Activated naive CD4-positive, alpha-beta T cell treated with anti-CD3 and anti-CD28 coated beads, Interleukin-2, amount 50 U/mL, for 24 hours (primary cell): ENCODE results near the gene EXOC4.

ENCODE experiments used
- H3K27ac Mint-ChIP-seq: one replicate; pipeline ENCODE4 v1.8.0; 2021; ENCODE audit warnings: mild to moderate bottlenecking, mixed read lengths
- H3K27me3 Mint-ChIP-seq: one replicate; pipeline ENCODE4 v1.8.0; 2021; ENCODE audit warnings: mixed read lengths
- H3K36me3 Mint-ChIP-seq: one replicate; pipeline ENCODE4 v1.8.0; 2021; ENCODE audit warnings: mixed read lengths
- H3K4me1 Mint-ChIP-seq: one replicate; pipeline ENCODE4 v1.8.0; 2021; ENCODE audit warnings: mixed read lengths
- H3K4me3 Mint-ChIP-seq: one replicate; pipeline ENCODE4 v1.8.0; 2021; ENCODE audit warnings: mild to moderate bottlenecking, mixed read lengths
- H3K9me3 Mint-ChIP-seq: one replicate; pipeline ENCODE4 v1.8.0; 2021; ENCODE audit warnings: mixed read lengths

The EXOC4 gene

DNA sequence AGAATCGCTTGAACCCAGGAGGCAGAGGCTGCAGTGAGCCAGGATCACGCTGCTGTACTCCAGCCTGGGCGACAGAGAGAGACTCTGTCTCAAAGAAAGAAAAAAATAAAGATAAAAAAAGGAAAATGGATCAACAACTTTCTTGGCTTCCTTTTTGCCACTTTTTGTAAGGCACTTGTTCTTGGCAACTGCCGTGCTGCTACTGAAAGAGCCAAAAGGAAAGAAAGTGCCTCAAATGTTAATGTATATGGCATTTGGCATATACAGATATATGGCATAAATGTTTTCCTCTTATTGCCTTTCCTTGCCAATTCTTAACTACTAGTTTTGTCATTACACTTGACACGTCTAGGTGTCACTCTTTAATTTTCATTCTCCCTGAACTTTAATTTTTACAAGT, 480.5 kb downstream of the EXOC4 start:
- H3K4me1 Mint-ChIP-seq: peaks cover 3% of the 10 kb centered on the region
- H3K9me3 Mint-ChIP-seq: peaks cover 5% of the 10 kb centered on the region
- peaks cover 21% of the 10 kb centered on the region for H3K36me3 Mint-ChIP-seq
- no peak overlapping the region for H3K27ac Mint-ChIP-seq
- H3K4me3 Mint-ChIP-seq: no peak overlapping the region
- no peaks in the 10 kb centered on the region for H3K27me3 Mint-ChIP-seq

GRCh38 chr7:133735222-133735621, 482.3 kb downstream of the EXOC4 start:
- peaks cover 3% of the 10 kb centered on the region for H3K4me1 Mint-ChIP-seq
- peaks cover 19% of the 10 kb centered on the region for H3K36me3 Mint-ChIP-seq
- no peaks in the 10 kb centered on the region for H3K27me3 Mint-ChIP-seq
- H3K9me3 Mint-ChIP-seq: peaks cover 5% of the 10 kb centered on the region
- H3K4me3 Mint-ChIP-seq: no peak overlapping the region
- H3K27ac Mint-ChIP-seq: no peak overlapping the region

DNA sequence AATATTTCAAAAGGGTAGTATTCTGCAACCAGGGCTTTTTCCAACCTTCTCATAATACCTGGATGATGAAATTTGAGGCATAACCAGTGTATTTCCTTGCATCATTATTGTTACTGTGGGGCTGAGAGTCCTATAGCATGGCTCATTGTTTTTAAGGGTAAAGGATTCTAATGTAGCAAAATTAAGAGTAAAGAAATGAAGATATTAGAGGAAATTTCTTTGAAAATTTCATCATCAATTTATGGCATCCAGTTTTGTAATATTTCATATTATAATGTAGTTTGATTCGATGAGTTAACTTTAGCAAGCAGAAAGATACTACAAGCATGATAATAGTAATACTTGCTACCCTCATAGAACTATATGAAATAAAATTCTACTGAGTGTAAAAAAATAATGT, 486.9 kb downstream of the EXOC4 start:
- H3K4me3 Mint-ChIP-seq: no peak overlapping the region
- H3K27ac Mint-ChIP-seq: no peak overlapping the region
- peaks cover 9% of the 10 kb centered on the region for H3K36me3 Mint-ChIP-seq
- no peaks in the 10 kb centered on the region for H3K27me3 Mint-ChIP-seq
- peaks cover 3% of the 10 kb centered on the region for H3K4me1 Mint-ChIP-seq
- H3K9me3 Mint-ChIP-seq: no peaks in the 10 kb centered on the region

DNA sequence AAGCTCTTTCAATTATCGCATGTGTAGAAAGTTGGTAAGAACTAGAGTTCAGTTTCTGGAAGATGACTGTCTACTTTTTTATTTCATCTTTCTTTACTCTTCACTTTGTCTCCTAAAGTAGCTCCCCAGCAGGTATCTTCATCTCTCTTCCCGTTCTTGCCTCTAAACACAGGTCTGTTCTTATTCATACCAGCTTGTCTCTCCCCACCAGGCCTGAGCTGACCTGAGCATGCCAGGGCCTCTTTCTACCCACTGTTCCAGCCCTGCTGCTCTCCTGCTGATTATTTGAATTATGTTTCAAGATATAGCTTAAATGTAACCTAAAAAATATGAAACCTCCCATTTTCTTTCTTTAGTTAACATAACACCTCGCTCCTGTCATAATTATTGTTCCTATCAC, 488.2 kb downstream of the EXOC4 start:
- H3K4me1 Mint-ChIP-seq: peaks cover 3% of the 10 kb centered on the region
- H3K27me3 Mint-ChIP-seq: no peaks in the 10 kb centered on the region
- no peaks in the 10 kb centered on the region for H3K9me3 Mint-ChIP-seq
- H3K4me3 Mint-ChIP-seq: no peak overlapping the region
- H3K27ac Mint-ChIP-seq: no peak overlapping the region
- H3K36me3 Mint-ChIP-seq: peaks cover 9% of the 10 kb centered on the region

DNA sequence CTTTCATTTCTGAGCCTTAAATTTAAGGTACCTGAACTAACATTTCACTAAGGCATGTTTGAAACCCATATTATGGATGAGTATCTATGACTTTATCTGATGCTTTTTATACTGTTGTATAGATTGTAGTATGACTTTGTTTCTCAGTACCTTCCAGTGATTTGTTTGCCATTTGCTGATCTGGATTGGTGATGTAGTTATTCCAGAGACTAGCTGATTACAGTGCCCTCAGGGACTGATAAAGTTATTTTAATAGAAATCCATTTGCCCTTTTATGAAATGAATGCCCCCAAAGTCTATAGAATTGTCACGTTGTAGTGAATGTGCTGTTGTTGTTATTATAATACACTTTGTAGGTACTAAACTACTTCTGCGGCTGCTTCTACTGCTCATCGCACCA, 488.8 kb downstream of the EXOC4 start:
- Mint-ChIP-seq H3K36me3 (peaks cover 6% of the 10 kb centered on the region), H3K9me3 (no peaks in the 10 kb centered on the region), H3K4me1 (peaks cover under 1% of the 10 kb centered on the region), H3K27me3 (no peaks in the 10 kb centered on the region), H3K27ac (no peak overlapping the region), H3K4me3 (no peak overlapping the region)

GRCh38 chr7:133742709-133743538, 490.0 kb downstream of the EXOC4 start:
- H3K36me3 Mint-ChIP-seq: peaks cover 3% of the 10 kb centered on the region
- H3K27ac Mint-ChIP-seq: no peak overlapping the region
- no peaks in the 10 kb centered on the region for H3K27me3 Mint-ChIP-seq
- no peaks in the 10 kb centered on the region for H3K9me3 Mint-ChIP-seq
- H3K4me1 Mint-ChIP-seq: no peaks in the 10 kb centered on the region
- no peak overlapping the region for H3K4me3 Mint-ChIP-seq

DNA sequence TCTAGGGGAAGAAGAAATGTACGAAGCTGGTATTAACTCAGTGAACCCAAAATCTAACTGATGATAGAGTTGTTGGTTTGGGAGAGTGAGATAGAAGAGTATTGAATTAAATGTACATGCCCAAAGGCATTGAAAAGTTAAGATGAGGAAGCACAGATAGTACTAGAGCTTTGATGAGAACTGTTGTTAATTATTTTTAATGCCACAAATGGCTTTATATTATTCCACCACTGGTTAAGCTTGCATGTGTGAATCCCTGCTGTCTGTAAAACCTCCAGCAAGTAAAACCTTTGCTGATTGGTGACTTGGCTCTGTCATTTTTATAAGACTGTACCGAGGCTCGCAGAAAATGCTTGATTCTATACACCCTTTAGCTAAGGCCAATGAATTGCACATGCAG, 491.6 kb downstream of the EXOC4 start:
- H3K4me3 Mint-ChIP-seq: no peak overlapping the region
- no peaks in the 10 kb centered on the region for H3K9me3 Mint-ChIP-seq
- no peaks in the 10 kb centered on the region for H3K36me3 Mint-ChIP-seq
- no peaks in the 10 kb centered on the region for H3K27me3 Mint-ChIP-seq
- H3K4me1 Mint-ChIP-seq: no peaks in the 10 kb centered on the region
- H3K27ac Mint-ChIP-seq: no peak overlapping the region

DNA sequence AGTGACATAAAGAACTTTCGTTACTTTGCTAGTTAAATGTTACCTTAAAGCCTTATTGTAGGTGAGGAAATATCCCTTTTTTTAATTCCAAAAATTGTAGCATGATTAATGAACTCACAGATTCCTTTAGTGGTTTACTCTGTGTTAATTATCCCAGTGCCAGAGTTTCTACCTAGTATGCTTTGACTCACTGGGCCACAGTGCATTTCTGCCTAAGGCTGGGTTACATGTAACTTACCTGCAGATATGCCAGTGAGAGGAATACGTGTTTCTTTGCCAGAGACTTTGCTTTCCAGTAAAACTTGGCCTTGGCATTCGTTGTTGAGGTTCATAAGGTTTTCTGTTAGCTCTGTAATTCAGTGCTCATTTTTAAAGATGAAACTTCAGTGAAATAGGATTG, 493.4 kb downstream of the EXOC4 start:
- Mint-ChIP-seq H3K4me1 (no peaks in the 10 kb centered on the region), H3K4me3 (no peak overlapping the region), H3K9me3 (no peaks in the 10 kb centered on the region), H3K27me3 (no peaks in the 10 kb centered on the region), H3K27ac (no peak overlapping the region), H3K36me3 (no peaks in the 10 kb centered on the region)

- no peak overlapping the region for H3K27ac Mint-ChIP-seq
Observed at GRCh38 chr7:133746847-133747246, 494.0 kb downstream of the EXOC4 start.

DNA sequence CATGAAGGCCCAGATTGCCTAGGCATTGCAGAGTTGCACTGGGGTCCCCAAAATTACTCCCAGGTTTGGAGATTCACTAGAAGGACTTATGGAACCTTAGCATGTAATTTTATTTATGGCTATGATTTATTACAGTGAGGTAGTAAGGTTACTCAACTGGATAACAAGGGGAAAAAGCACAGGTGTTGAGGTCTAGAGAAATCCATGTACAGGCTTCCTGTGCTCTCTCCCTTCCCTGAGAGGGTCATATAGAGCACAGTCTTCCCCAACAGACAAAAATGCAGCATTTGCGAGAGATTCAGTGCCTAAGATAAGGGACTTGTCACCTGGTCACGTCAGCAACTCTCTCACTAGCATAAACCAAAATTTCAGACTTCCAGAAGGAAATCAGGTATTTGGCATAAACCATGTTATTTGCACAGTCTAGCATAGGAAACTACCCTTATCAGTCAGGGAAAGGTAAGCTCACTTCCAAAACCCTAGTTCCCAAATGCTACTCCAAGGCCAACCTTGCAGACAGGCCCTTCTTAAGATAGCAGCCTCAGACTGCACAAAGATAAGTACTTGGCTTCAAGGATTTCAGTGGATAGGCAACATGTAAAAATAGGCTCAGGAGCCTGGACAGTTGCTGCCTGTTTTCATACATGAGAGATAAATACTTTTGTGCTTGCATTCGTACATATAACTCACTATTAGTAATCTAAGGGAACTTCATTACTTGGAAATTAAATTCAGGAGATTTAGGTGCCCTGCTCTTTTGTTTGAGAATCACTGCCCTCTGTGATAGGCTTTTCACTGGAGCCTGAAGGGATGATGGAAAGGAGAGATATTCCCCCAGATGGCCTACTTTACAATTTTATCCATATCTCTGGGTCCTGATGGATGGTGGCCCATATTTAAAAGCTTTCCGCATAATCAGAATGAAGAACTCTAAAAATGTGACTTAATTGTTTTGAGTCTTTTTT, 495.8 kb downstream of the EXOC4 start:
- Mint-ChIP-seq H3K4me3 (no peak overlapping the region), H3K27me3 (no peaks in the 10 kb centered on the region), H3K27ac (no peak overlapping the region)

More at GRCh38 chr7:133746847-133747246, 494.0 kb downstream of the EXOC4 start:
- H3K9me3 Mint-ChIP-seq: no peaks in the 10 kb centered on the region
- no peaks in the 10 kb centered on the region for H3K4me1 Mint-ChIP-seq
- no peaks in the 10 kb centered on the region for H3K27me3 Mint-ChIP-seq
- no peak overlapping the region for H3K4me3 Mint-ChIP-seq
- no peaks in the 10 kb centered on the region for H3K36me3 Mint-ChIP-seq

GRCh38 chr7:133750287-133750686, 497.4 kb downstream of the EXOC4 start:
- Mint-ChIP-seq H3K27me3 (no peaks in the 10 kb centered on the region), H3K9me3 (no peaks in the 10 kb centered on the region), H3K4me3 (no peak overlapping the region), H3K36me3 (peaks cover 5% of the 10 kb centered on the region), H3K4me1 (no peaks in the 10 kb centered on the region), H3K27ac (no peak overlapping the region)

More for the DNA sequence above, 495.8 kb downstream of the EXOC4 start:
- no peaks in the 10 kb centered on the region for H3K9me3 Mint-ChIP-seq
- H3K36me3 Mint-ChIP-seq: peaks cover 5% of the 10 kb centered on the region
- H3K4me1 Mint-ChIP-seq: no peaks in the 10 kb centered on the region

GRCh38 chr7:133751079-133751478, 498.2 kb downstream of the EXOC4 start:
- Mint-ChIP-seq H3K27me3 (no peaks in the 10 kb centered on the region), H3K36me3 (peaks cover 5% of the 10 kb centered on the region), H3K27ac (no peak overlapping the region), H3K4me3 (no peak overlapping the region), H3K4me1 (no peaks in the 10 kb centered on the region), H3K9me3 (no peaks in the 10 kb centered on the region)

DNA sequence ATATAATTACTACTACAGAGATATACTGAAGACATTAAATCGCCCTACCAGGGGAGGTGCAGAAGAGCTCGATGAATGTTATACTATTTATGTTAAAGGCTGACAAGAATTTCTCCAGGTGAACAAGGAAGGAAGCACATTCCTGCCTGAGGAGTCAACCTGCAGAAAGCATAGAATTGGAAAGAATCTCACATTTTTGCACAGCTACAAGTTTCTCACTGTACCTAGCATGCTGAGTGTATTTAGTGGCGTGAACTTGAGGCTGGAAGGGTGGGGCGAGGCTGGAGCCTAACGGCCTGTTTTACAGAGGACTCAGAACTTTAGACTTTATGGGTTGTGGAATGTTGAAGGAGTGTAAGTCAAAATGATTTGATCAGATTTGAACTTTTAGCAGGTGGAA, 500.6 kb downstream of the EXOC4 start:
- no peaks in the 10 kb centered on the region for H3K9me3 Mint-ChIP-seq
- peaks cover 8% of the 10 kb centered on the region for H3K36me3 Mint-ChIP-seq
- no peak overlapping the region for H3K4me3 Mint-ChIP-seq
- H3K27me3 Mint-ChIP-seq: no peaks in the 10 kb centered on the region
- H3K4me1 Mint-ChIP-seq: no peaks in the 10 kb centered on the region
- no peak overlapping the region for H3K27ac Mint-ChIP-seq

GRCh38 chr7:133754708-133755107, 501.8 kb downstream of the EXOC4 start:
- Mint-ChIP-seq H3K4me3 (no peak overlapping the region), H3K27me3 (no peaks in the 10 kb centered on the region), H3K9me3 (no peaks in the 10 kb centered on the region), H3K4me1 (no peaks in the 10 kb centered on the region), H3K36me3 (peaks cover 12% of the 10 kb centered on the region), H3K27ac (no peak overlapping the region)

DNA sequence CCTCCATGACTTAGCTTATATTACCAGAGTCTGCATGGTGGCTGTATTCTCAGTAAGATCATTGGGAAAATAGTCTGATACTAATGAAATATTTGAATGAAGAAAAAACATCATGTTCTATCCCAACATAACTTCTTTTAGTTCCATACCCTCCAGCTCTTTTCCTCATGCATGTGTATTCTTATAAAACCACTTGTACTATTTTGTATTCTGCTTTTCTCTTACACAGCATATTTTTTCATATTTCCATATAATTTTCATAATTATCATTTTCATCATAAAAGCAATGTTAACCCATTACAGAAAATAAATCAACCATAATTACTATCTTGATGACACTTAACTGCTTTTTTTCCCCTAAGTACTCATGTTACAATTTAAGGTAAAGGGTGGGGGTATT, 503.0 kb downstream of the EXOC4 start:
- Mint-ChIP-seq H3K27ac (no peak overlapping the region), H3K27me3 (no peaks in the 10 kb centered on the region), H3K9me3 (no peaks in the 10 kb centered on the region), H3K36me3 (peaks cover 16% of the 10 kb centered on the region), H3K4me3 (no peak overlapping the region), H3K4me1 (no peaks in the 10 kb centered on the region)

DNA sequence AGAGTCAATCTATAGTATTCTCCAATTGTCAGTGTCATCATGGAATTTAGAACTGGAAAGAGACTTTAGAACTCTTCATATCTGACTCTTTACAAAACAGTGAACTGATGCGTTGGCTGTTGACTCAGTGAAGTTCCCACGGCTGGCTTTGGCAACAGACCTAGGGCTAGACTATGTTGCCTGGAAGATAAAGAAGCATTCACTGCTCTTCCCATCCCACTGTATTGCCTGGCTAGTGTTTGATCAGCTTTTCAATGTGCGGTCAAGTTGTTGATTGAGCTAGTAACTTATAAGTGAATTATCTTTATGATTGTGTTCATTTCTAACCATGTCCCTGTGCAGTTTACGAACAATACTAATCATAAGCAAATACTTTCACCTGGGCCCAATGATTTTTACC, 508.6 kb downstream of the EXOC4 start:
- H3K4me1 Mint-ChIP-seq: no peaks in the 10 kb centered on the region
- H3K36me3 Mint-ChIP-seq: peaks cover 20% of the 10 kb centered on the region
- no peak overlapping the region for H3K27ac Mint-ChIP-seq
- H3K27me3 Mint-ChIP-seq: no peaks in the 10 kb centered on the region
- H3K9me3 Mint-ChIP-seq: no peaks in the 10 kb centered on the region
- H3K4me3 Mint-ChIP-seq: no peak overlapping the region
